ENCODE results near the gene CLIC3.

Gene CLIC3

DNA sequence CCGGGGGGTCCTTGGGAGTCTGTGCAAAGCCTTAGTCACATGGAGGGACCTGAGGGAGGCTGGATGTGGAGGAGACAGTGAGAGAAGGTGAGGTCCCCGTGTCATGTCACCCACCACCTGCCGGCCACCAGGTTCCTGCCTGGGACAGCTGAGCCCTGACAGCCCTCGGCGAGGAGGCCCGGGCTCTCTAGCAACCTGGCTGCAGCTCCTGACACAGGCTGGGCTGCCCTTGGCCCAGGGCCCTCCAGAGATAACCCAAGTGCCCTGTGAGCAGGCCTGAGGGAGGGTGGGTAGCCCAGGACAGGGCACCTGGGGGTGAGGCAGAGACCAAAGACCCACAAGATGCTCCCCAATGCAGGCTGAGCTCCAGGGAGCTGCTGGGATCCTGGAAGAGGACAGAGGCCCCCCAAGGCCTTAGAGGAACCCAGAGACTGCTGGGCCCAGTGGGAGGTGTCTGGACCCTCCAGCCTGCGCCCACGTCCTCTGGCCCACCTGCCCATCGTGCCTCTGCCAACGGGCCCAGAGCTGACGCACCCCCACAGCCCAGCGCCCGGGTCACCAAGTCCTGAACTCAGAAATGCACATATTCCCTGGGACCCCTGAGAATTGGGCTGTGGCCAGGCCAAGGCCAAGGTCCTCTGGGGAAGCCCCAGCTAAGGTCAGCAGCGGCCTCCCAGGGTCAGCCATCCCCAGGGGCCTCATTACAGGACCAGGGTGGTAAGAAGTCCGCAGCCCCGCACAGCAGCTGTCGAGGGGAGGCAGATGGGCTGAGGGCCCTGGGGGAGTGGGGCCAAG is 27.8 kb downstream of the CLIC3 start:
- Histone ChIP-seq H3K36me3 (replicated peaks) (no peaks in the 10 kb centered on the region), H3K27me3 (replicated peaks) (no peaks in the 10 kb centered on the region), H3K4me3 (ENCODE audit: low read depth, low read length) (no peak overlapping the region), H3K27ac (no peak overlapping the region)
- DNase-seq, result no peak
- no peak for TF ChIP-seq CTCF (IDR thresholded peaks at IDR 0.05; ENCODE audit: low read depth, low read length, missing control alignments)
- in situ Hi-C loops (cut with HindIII; ENCODE audit: low pct_ligation_motif_present, low sequenced_read_pairs), result no loop called here

- in situ Hi-C loops (cut with HindIII; ENCODE audit: low pct_ligation_motif_present, low sequenced_read_pairs), result no loop called here
- no peak for DNase-seq
- H3K36me3 ChIP-seq (replicated peaks), result no peaks in the 10 kb centered on the region
- no peaks in the 10 kb centered on the region for H3K27me3 ChIP-seq (replicated peaks)
- H3K4me3 ChIP-seq (ENCODE audit: low read depth, low read length), result no peak overlapping the region
- no peak for TF ChIP-seq CTCF (IDR thresholded peaks at IDR 0.05; ENCODE audit: low read depth, low read length, missing control alignments)
- no peak overlapping the region for H3K27ac ChIP-seq
Observed at GRCh38 chr9:136965771-136966484, 30.4 kb downstream of the CLIC3 start.

GRCh38 chr9:136964833-136965422 is 31.4 kb downstream of the CLIC3 start:
- in situ Hi-C loops (cut with HindIII; ENCODE audit: low pct_ligation_motif_present, low sequenced_read_pairs), result no loop called here
- H3K36me3 ChIP-seq (replicated peaks), result no peaks in the 10 kb centered on the region
- no peak for DNase-seq
- H3K4me3 ChIP-seq (ENCODE audit: low read depth, low read length), result no peak overlapping the region
- H3K27me3 ChIP-seq (replicated peaks), result no peaks in the 10 kb centered on the region
- no peak for TF ChIP-seq CTCF (IDR thresholded peaks at IDR 0.05; ENCODE audit: low read depth, low read length, missing control alignments)
- H3K27ac ChIP-seq, result no peak overlapping the region

GRCh38 chr9:136964171-136964689 is 32.1 kb downstream of the CLIC3 start:
- in situ Hi-C loops (cut with HindIII; ENCODE audit: low pct_ligation_motif_present, low sequenced_read_pairs), result no loop called here
- no peak overlapping the region for H3K4me3 ChIP-seq (ENCODE audit: low read depth, low read length)
- TF ChIP-seq CTCF (IDR thresholded peaks at IDR 0.05; ENCODE audit: low read depth, low read length, missing control alignments), result no peak
- no peak for DNase-seq
- no peak overlapping the region for H3K27ac ChIP-seq
- no peaks in the 10 kb centered on the region for H3K36me3 ChIP-seq (replicated peaks)
- H3K27me3 ChIP-seq (replicated peaks), result no peaks in the 10 kb centered on the region

DNA sequence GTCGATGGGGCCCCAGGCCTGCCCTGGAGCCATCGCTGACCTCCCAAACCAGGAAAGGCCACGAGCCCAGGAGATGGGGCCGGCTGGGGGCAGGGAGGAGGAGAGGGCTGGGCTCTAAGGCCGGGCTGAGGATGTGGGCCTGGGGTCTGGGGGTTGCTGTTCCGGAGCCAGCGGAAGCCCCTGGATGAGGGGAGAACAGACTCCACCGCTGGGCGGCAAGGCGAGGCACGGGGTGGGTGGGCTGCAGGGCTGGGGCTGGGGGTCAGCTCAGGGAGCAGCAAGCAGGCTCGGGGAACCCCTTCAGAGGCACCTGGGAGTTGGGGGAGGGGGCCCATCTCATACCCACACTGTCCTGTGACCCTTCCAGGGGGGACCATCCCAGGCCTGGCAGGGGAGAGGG is 32.6 kb downstream of the CLIC3 start:
- TF ChIP-seq CTCF (IDR thresholded peaks at IDR 0.05; ENCODE audit: low read depth, low read length, missing control alignments), result no peak
- Histone ChIP-seq H3K4me3 (ENCODE audit: low read depth, low read length) (no peak overlapping the region), H3K27ac (no peak overlapping the region), H3K36me3 (replicated peaks) (no peaks in the 10 kb centered on the region), H3K27me3 (replicated peaks) (no peaks in the 10 kb centered on the region)
- no peak for DNase-seq
- in situ Hi-C loops (cut with HindIII; ENCODE audit: low pct_ligation_motif_present, low sequenced_read_pairs), result no loop called here

Measured in brain microvascular endothelial cell (primary cell).